RCC 7860 (cell line): Measurements from ENCODE around the gene ZNF652.
"Not testable (repeated sequence)": the region's sequence is repeated elsewhere in the genome, so short reads cannot be mapped to it uniquely, and the experiment has no call there.

Experiments
- DNase-seq: peaks from one replicate; pipeline ENCODE4 v3.0.0-alpha.2; 2015; ENCODE audit warnings: low spot score
- FAIRE-seq: peaks from 2 replicates; lab custom pipeline; 2012; peaks lifted over from hg19 to GRCh38; lab: Jason Lieb, UNC

Gene ZNF652

GRCh38 chr17:49387498-49388289, 25.6 kb upstream of the ZNF652 start:
- FAIRE-seq (no peak), DNase-seq (no peak)

GRCh38 chr17:49386373-49386772, 24.3 kb upstream of the ZNF652 start:
- DNase-seq, result no peak
- no peak for FAIRE-seq

DNA sequence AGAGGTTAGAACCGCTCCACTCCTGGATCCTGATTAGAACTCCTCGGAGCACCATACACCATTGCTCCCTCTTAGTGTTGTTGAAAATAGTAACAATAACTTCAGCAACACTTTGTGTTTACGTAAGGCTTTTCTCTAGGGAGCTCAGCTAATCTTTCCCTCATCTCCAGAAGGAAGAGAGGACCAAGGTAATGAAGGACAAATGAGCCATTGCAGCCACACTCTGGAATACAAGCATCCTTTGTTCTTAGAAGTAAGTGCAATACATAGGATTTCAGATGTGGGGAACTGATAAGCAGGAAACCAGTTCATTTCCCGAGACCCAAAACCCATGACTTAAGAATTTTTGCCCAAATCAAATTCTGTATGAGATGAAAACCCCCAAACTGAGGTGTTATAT, 22.9 kb upstream of the ZNF652 start:
- no peak for FAIRE-seq

GRCh38 chr17:49383060-49383459, 21.0 kb upstream of the ZNF652 start:
- DNase-seq, result no peak
- FAIRE-seq, result no peak

More for the DNA sequence above, 22.9 kb upstream of the ZNF652 start:
- DNase-seq, result no peak

DNA sequence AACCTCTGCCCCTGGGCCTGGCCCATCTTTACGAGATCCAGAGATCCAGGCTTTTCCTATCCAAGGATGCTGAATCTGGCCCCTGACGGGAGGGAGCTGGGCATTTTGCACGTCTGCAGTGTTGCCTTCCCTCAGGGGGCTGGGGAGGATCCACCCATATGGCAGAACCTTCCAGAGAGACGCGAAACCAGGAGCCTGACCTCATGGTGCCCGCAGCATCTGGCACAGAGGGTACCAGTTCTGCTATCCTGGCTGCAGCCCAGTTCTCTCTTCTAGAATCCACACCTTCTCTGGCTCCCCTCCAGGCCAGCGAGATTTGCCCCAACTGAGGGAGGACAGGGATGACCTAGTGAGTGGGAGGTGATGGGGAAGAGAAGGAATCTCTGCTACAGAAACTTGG, 20.5 kb upstream of the ZNF652 start:
- DNase-seq, result no peak
- FAIRE-seq, result no peak

DNA sequence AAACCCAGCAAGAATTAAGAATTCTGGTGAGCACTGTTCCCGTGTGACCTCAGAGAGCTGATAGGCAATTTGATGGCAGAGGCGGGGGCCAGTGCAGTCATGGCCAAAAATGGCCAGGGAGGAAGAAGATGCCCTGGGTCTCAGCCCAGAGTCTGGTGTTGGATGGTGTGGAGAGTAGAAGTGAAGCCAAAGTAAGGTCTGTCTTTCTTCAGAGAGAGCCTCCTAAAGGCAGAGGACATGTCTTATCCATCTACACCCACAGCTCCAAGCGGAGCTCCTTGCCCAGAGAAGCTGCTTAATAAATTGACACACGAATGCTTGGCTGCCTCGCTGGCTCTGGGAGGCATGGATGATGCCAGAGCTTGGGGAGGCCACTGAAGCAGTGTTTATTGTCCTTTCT, 19.7 kb upstream of the ZNF652 start:
- FAIRE-seq, result no peak
- no peak for DNase-seq

DNA sequence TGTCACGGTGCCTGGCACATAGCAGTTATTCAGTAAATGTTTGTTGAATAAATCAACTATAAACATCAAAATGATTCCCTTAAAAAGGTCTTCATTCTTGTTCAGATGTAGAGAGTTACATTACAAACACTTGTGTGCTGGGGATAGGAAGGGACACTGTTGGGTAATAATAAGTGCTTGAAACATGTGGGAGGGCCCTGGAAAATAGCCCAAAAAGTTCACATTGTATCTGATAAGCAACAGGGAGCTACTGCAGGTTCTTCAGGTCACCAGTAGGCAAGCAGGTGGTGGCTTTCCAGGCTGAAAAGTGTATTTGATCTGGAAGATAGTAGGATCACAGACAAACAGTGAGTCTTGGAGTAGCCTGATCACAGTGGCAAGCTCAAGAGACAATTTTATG, 19.0 kb upstream of the ZNF652 start:
- no peak for FAIRE-seq
- no peak for DNase-seq

DNA sequence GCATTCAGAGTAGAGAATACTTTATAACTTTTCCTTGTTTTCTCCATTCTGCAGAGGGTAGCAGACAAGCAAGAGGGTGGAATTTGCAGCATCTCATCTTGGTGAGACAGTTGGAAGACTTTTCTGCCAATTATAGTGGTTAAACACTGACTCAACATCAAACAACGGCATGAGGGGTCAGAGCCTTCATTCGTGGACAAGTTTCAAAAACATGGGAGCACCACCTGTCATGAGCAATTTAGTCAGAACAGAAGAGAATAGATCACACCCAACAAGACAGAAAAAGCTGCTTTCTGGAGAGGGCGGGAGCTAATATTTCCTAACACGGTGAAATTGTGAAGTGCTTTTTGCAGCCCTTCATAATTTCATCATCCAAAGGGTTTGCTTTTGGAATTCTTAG, 17.9 kb upstream of the ZNF652 start:
- no peak for DNase-seq

GRCh38 chr17:49378311-49378710, 16.3 kb upstream of the ZNF652 start:
- no peak for FAIRE-seq
- no peak for DNase-seq

More for the DNA sequence above, 17.9 kb upstream of the ZNF652 start:
- no peak for FAIRE-seq

GRCh38 chr17:49375544-49375943, 13.5 kb upstream of the ZNF652 start:
- no peak for FAIRE-seq
- no peak for DNase-seq

GRCh38 chr17:49373115-49373514, 11.1 kb upstream of the ZNF652 start:
- FAIRE-seq (no peak), DNase-seq (no peak)

DNA sequence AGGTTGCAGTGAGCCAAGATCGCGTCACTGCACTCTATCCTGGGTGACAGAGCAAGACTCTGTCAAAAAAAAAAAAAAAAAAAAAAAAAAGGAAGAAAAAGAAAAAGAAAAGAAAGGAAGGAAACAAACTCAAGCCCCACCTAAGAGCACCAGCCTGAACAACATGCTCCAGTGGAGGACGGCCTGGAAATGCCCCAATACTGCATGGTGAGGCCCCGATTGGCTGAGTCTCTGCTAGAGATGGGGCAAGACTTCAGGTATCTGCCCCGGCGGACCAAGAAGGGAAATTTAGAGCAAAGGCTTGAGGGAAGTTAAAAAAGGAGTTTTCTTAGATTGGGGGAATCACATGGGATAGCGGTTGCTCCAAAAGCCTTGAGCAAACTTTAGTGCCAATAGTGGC, 10.4 kb upstream of the ZNF652 start:
- FAIRE-seq (no peak), DNase-seq (no peak)

DNA sequence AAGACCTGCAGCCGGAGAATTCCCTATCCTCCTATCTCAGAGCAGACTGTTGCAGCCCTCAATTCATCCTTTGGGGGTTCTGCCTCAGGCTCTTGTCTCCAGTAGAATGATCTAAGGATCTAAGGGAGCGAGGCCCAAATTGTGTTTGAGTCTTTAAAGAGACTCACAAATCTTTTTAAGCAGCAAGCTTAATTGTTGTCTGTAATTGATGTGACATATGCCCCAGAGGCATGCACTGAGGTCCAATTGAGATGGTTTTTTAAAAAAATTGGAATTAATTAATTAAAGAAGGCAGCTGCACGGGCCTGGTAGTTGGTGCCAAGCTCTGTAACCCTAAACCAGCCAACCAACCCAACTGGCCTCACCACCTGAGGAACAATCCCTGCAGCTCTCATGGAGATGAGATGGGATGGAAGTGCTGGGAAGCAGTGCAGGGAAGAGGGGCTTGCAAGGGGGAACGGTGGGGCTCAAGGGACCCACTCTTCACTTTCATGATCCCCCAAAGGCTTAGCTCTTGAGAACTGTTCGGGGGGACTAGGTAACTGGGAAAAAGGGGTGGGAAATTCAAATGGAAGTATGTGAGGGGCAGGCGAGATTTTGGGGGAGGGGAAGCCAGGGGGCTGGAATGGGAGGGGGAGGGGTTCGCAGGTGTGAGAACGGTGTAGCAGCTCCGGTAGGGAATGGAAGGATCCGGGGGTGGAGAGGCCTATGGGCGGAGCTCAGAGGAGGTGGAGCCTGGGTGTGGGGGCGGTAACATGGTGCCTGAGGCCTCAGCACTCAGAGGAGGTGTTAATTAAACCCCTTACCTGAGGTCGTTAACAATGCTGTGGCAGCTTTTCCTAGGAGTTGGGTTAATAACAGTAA, 9.2 kb upstream of the ZNF652 start:
- no peak for DNase-seq
- FAIRE-seq, result no peak

GRCh38 chr17:49369760-49370159, 7.7 kb upstream of the ZNF652 start:
- DNase-seq, result no peak
- FAIRE-seq, result no peak

- DNase-seq (no peak), FAIRE-seq (no peak)
Measured at GRCh38 chr17:49369089-49369488, 7.0 kb upstream of the ZNF652 start.

DNA sequence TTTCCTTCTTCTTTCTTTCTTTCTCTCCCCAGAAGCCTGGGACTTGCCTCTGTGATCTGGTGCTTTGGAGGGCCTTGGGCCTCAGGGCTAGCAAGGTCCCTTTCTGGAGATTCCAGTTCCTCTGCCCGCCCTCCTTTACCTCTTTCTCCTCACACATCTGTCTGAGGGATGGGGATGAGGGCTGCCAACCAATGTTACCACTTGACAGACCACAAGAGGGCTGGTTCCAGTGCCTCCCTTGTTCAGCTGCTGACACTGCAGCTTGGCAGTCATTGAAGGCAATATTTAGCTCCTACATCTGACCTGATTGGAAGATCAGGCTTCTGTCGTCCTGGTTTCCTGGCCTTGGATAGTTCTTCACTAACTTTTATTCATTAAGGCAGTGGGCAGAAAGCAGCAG, 3.6 kb upstream of the ZNF652 start:
- FAIRE-seq (no peak), DNase-seq (peak; percentile 14)

- FAIRE-seq, DNase-seq: not testable (repeated sequence)
Measured at GRCh38 chr17:49365126-49365525, 3.1 kb upstream of the ZNF652 start.

- no peak for DNase-seq
- FAIRE-seq, result no peak
Measured at GRCh38 chr17:49364119-49364518, 2.1 kb upstream of the ZNF652 start.

GRCh38 chr17:49363251-49363650, 1.2 kb upstream of the ZNF652 start:
- FAIRE-seq, result no peak

GRCh38 chr17:49362723-49363117, 670 bp upstream of the ZNF652 start:
- DNase-seq (peak; percentile 28), FAIRE-seq (no peak)

More at GRCh38 chr17:49363251-49363650, 1.2 kb upstream of the ZNF652 start:
- no peak for DNase-seq

GRCh38 chr17:49361129-49361901, 735 bp downstream of the ZNF652 start:
- FAIRE-seq, result no peak
- peak; percentile 30 for DNase-seq
